Islet of Langerhans (tissue), 1 donor: ENCODE measurements around the gene TCP11X2.
A peak's percentile ranks its signal among the peaks of the same experiment; 100 is the strongest.
"Not testable (repeated sequence)": the region's sequence is repeated elsewhere in the genome, so short reads cannot be mapped to it uniquely, and the experiment has no call there.

Source experiments
- FAIRE-seq: peaks from one replicate; lab custom pipeline; 2011; peaks lifted over from hg19 to GRCh38; lab: Jason Lieb, UNC

Gene TCP11X2

DNA sequence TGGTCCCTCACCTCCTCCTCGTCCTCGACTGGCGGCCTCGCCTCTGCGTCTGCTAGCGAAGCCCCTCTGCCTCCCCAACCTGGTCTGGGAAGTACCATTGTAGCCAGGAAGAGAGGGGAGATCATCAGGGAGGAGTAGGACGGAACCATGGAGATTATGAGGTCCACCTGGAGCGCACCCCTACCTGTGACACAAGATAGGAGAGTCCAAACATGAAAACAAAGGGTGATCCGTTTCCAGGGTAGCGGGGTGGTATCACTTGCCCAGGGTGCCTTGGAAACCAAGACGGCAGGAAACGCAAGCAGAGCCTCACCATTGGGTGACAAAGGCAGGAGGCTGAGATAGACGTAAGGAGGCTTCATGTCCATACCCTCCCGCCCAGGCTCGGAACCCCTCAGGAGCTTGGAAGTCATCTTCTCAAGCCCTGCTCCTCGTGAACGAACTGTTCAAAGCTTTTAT lies at the start of gene TCP11X2:
Gene TCP11X2, minus strand, starts transcription at position 51 of the 459 bp plus-strand sequence.
- peak; percentile 81 for FAIRE-seq

DNA sequence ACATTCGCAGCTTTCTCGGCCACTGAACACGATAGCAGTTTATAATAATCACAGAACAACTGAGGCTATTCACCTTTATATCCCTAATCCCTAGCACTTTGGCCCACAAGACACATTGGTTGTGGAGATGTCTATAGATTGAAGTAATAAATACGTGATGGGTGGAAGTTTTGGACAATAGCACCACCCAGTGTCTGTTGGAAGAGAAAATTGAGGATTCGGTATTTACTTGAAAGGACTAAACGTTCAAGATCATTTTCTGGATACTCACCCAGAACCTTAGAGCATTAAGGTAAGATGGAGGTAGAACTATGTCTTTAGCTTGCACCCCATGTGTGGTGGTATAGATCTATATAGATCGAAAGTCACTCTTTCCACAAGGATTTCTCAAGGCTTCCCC lies 45.7 kb upstream of the TCP11X2 start:
- no peak for FAIRE-seq

DNA sequence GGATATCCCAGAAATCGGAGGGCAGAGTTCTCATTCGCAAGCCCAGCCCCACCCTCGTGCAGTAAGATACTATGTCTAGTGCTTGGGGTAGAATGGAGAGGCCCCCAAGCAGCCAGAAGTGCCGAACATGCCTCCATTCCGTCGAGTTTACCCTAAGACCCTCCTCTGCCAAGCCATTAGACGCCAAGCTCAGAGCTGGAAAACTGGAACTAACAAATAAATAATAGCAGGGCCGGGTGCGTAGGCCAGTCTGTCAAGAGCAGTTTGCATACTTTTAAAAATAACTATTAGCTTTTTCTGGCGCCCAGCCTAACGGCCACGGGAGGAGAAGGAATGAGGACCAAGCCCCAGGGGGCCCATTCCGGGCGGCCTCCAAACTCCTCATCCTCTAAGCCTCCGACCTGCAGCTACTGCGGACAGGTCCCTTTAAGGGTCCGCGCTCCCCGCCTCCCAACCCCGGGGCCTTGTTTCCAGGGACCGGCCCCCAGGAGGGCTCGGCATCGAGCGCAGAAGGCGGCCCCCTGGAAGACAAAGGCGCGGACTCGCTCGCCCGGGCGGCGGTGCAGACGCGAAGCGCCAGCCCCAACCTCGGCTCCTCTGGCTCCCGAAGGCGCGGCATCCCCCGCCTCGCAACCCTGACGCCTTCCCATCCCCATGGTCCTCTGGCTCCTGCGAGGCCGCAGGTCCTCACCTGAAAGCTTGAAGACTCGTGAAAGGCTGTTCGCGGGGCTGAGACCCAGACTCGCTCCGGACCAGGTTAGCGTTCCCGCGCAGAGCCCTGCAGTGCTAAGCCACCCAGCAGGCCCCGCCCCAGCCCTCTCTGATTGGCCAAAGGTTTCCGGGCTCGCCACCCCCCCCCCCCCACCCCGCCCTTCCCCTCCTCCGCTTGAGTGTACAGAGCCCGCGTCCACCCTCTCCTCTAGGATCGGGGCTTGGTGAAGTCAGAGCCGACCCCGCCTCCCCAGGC lies 44.6 kb upstream of the TCP11X2 start, which contains the start of gene TMSB15A:
Gene TMSB15A, minus strand, starts transcription at position 765 of the 967 bp plus-strand sequence.
- FAIRE-seq, result no peak

DNA sequence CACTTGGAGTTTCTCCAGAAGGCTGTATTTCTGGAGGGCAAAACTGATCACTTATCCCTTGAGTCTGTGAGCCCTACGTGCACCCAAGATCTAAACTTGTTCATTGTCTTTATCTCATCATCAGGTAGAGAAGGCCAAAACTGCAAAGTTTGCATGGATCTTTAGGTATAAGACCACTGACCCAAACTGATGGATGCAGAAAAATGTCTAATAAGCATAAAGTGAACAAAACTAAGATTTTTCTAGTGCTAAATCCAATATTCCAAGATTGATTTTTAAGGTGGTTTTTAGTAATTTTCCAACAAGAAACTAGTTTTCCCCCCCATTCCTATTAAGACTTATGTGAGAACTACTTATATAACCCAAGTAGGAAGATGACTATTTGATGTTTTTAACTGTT lies 42.9 kb upstream of the TCP11X2 start:
- FAIRE-seq, result no peak

DNA sequence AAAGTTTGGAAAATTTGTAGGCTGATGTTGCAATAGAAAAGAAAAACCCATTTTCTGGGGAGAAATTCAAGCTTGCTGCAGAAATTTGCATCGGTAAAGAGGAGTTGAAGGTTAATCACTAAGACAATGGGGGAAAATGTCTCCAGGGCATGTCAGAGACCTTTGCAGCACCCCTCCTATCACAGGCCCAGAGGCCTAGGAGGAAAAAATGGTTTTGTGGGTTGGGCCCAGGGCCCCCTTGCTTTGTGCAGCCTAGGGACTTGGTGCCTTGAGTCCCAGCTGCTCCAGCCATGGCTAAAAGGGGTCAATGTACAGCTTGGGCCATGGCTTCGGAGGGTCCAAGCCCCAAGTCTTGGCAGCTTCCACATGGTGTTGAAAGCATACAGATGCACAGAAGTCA lies 27.1 kb upstream of the TCP11X2 start:
- no peak for FAIRE-seq

GRCh38 chrX:102491766-102492165 lies 20.2 kb upstream of the TCP11X2 start:
- no peak for FAIRE-seq

- FAIRE-seq, result peak; percentile 96
Observed at GRCh38 chrX:102478765-102479164, 7.2 kb upstream of the TCP11X2 start.

- peak; percentile 99 for FAIRE-seq
Observed at GRCh38 chrX:102470215-102470614, 1.4 kb downstream of the TCP11X2 start.

GRCh38 chrX:102458615-102459014 lies 13.0 kb downstream of the TCP11X2 start:
- FAIRE-seq, result peak; percentile 45

DNA sequence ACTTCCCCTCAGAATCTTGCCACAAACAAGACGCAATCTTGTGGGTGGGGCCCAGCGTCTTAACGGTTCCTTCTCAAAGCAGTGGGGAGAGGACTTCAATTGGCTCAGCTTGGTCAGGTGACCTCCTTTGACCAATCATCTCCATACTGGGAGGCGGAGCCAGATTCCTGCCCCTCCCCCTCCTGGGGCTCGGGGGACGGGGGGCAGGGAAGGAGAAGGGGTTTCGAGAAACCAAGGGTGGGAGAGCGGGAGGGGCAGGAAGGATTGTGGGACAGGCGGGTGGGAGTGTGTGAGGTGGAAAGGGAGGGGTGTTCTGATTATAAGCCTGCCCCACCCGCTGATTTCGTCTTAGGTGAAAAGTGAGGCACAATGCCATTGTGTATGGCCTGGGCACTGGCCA lies 31.7 kb downstream of the TCP11X2 start, which contains the start of gene NXF2B:
Gene NXF2B, minus strand, starts transcription at position 101 of the 400 bp plus-strand sequence. CDS start 59,972 bp downstream, outside the sequence.
- FAIRE-seq, result not testable (repeated sequence)

DNA sequence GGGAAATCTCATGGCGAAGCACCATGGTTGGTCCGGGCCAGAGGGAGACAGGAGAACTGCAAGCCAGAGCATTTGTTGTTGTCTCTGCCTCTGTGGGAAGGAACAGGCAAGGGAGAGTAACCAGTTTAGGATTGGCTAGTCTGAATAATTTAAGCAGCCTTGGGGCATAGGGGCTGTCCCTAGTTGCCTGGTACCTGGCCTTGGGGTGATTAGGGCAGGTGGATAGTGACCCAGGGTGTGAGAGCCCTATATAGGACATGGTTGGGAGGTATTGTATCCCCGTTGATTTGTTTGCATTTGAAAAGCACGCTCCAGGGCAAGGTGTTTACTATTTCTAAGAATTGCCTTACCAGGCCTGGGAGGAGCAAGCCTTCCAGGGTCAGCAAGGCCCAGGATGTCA lies 57.1 kb downstream of the TCP11X2 start:
- FAIRE-seq, result not testable (repeated sequence)
